GM18517 (cell line): ENCODE results near the gene ZFAND2A.
"Not testable (repeated sequence)": the region's sequence is repeated elsewhere in the genome, so short reads cannot be mapped to it uniquely, and the experiment has no call there.

ENCODE experiments used
- ATAC-seq: cut with Tn5 transposase; IDR thresholded peaks from one replicate; pipeline ENCODE4 v1.9.1; 2021; ENCODE audit warnings: mild to moderate bottlenecking, moderate library complexity; ENCODE audit not compliant: unreplicated experiment

Gene ZFAND2A

DNA sequence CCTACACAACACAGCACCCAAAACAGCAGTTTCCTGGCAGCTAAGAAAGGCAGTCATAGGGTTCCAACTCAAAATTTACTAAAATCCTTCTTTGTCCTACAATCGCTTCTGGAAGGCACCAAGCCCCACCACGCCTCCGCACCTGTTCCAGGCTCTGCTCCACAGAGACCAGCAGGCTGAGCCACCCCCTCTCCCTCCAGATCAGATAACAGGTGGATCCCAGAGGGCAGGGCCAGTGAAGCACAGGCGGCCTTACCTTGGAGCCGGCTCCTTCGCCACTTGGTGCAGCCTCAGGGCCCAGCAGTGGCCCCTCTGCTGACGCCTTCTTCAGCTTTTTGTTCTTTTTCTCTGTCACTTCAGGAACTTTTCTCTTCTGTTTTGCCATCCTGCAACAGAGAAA is 33.0 kb downstream of the ZFAND2A start:
- ATAC-seq, result no peak

DNA sequence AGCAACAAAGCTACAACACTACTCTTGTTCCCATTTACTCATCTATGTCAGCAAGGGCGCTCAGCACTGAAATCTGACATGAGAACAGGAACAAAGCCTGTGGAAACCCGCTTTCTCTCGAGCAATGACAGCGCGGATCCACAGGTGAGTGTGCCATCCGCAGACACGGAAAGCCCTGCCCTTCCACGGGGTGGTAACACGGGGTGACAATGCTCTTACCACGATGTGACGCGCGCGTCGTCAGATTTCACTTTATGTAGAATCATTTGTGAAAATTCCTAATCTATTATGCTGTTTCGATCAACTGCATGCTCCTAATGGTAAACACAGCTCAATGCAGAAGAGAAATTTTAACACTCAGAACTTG is 34.4 kb downstream of the ZFAND2A start:
- no peak for ATAC-seq

DNA sequence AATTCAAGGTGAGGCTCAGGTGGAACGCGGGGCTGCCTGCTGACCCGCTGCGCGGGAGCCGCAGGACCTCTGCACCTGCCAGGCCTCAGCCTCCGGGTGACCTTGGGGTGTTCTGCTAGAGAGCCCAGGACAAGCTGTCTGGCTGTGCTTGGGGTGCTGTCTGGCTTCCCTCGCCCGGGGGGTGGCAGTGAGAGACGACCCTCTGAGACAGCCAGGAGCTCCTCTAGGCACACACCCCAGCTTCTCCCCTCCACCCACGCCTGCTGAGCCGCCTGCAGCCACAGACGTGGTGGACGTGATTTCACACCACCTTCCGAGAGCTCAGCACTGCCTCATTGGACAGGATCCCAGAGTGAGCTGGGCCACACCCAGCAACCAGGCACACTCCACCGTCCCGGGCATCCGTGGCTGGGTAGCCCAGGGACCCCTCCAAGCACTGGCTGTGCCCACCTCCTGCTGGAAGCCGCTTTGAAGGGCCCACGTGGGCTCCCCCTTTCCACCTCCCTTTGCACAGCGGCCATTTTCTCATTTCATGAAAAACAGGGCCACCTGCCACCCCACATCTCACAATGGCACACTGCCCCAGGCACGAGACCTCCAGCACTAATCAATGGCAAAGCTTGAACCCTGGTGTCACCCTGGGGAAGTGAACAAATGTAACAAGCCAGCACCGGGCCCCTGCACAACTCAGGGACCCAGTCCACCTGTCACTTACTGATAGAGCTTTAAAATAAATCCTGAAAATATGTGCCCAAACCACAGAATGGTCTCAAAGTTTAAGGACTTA is 35.0 kb downstream of the ZFAND2A start:
- ATAC-seq, result no peak

DNA sequence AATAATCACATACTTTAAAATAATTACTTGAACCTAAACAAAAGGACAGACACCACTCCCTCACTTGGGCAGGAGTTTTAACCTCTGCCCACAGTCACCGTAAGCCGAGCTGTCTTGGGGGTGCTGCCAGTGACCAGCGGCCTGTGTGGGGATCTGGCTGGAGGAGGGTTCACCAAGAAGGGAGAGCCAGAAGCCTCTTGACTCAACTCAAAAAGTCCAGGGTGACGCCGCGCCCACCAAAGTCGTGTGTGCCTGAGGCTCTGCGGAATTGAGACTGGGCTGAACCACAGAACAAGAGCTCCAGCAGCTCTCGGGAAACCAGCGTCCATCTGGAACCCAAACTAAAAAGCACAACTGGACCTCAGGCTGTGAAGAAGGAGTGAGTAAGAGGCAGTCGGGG is 35.8 kb downstream of the ZFAND2A start:
- ATAC-seq, result no peak

DNA sequence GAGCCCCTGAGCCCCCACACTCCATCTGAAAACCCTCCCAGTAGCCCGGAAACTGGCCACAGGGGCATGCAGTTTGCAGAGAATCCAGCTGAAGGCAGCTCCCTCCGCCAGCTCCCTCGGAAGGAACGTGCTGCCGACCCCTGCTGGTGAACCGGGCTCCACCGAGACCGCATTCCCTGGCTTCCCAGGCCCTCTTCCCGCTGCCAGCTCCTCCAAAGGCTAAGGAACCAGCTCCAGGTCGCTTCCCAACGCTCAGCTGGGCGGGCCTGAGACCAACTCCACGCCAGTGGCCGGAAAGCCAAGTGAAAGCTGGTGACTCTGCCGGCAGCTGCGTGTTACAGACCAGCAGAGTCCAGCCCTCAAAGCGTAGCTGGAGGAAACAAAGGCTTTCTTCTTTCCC is 36.3 kb downstream of the ZFAND2A start:
- ATAC-seq, result no peak

DNA sequence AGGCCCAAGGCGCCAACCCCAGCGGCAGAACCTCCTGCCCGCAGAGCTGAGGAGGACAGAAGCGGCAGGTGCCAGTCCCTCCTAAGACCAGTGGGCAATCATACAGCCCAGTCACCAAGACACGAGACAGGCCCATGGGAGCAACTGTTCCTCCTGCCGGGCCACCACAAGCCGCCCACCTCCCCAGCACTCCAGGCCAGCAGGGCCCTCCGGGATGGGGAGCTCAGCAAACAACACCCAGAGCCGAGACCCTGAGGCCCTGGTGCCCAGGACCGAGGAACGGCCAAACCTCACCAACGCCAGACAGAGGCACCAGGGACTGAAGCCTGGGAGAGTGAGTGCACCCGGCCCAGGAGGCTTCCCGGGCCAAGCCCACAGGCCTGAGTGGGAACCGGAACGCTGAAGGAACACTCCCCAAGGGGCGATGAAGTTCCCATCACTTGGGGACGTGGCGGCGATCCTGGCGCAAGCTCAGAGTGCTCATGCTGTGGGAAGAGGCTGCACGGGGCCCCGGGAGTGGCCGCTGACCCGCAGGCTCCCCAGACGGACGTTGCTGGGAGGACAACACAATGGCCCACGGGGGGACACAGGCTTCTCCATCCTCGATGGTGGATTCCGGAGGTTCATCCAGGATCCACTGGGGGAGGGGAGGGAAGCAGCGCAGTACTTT is 37.0 kb downstream of the ZFAND2A start:
- no peak for ATAC-seq

DNA sequence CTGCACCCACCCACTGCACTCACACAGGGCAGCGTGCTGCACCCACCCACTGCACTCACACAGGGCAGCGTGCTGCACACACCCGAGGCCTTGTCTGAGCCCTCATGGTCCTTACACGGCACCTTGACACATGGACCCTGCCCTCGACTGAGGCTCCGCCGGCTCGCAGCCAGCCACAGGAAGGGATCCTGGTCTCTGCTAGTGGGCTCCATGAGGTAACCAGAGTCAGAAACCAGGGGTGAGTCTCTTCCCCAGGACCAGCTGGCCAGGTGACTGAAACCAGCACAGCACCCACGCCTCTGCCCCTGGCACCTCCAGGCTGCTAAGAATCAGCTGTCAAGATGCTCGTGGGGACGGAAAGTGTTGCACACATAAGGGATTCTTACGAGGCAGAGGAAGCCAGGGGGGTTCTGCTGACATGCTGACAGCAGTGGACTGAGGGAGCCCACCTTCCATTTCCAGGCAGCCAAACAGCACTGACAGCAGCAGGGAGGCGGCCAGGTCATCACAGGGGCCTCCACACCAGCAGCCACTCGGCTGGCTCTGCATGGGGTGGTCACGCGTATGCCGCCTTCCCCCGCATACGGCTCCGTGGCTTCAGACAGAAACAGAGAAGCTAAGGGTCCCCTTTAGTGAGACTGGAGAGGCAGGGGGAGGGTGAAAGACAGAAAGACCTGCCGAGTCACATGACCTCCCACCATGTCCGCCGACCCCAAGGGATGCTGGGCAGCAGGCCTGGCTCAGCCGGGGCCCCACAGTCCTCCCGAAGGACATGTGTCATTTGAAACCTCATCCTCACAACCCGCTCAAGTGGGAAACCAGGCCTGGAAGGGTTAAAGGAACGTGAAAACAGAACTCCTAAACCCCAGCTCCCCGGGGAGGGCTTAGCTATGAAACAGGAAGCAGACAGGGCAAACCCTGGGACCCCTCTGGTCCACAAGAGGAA is 37.8 kb downstream of the ZFAND2A start:
- no peak for ATAC-seq

DNA sequence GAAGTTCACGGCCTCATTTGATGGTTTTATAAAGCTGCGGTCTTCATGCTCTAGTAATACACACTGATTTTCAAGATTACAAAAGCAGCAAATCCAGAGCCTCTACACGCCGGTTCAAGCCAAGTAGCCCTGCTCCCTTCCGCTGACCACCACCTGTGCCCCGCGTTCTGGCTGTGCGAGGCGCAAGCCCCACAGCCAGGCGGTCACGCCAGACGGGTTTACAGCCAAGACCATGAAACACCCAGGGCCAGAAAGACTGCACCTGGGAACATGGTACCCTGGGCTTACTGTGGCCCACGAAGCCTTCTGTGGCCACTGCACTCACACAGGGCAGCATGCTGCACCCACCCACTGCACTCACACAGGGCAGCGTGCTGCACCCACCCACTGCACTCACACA is 38.5 kb downstream of the ZFAND2A start:
- no peak for ATAC-seq

DNA sequence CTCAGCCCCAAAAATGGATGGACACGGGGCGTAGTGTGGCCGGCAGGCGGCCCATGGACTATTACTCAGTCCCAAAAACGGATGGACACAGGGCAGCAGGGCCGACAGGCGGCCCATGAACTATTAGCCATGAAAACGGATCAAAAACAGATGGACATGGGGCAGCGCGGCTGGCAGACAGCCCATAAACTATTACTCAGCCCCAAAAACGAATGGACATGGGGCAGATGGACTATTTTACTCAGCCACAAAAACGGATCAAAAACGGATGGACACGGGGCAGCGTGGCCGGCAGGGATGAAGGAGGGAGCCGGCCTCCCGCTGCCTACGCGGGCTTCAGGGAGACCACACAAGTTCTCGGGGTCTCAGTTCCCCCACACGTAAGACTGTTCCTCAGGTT is 39.2 kb downstream of the ZFAND2A start:
- no peak for ATAC-seq

DNA sequence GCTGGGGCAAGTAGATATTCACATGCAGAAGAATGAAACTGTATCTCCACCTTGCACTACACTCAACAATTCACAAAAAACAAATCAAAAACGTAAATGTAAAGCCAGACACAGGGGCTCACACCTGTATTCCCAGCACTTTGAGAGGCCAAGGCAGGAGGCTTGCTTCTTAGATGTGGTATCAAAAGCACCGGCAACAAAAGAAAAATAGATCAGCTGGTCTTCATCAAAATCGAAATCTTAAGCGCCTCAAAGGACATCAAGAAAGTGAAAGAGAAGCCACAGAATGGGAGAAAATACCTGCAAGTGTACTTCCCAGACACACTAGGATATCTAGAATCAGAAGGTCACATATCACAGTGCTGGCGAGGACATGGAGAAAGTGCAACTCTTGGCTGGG is 40.8 kb downstream of the ZFAND2A start:
- ATAC-seq, result no peak

DNA sequence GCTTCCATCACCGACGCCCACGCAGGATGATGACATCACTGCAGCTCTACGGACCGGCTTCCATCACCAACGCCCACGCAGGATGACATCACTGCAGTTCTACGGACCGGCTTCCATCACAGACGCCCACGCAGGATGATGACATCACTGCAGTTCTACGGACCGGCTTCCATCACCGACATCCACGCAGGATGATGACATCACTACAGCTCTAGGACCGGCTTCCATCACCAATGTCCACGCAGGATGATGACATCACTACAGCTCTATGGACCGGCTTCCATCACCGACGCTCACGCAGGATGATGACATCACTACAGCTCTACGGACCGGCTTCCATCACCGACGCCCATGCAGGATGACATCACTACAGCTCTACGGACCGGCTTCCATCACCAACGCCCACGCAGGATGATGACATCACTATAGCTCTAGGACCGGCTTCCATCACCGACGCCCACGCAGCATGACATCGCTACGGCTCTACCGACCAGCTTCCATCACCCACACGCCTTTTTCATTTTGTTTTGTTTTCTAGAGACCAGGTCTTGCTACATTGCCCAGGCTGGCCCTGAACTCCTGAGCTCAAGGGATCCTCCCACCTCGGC is 42.6 kb downstream of the ZFAND2A start:
- ATAC-seq, result no peak

DNA sequence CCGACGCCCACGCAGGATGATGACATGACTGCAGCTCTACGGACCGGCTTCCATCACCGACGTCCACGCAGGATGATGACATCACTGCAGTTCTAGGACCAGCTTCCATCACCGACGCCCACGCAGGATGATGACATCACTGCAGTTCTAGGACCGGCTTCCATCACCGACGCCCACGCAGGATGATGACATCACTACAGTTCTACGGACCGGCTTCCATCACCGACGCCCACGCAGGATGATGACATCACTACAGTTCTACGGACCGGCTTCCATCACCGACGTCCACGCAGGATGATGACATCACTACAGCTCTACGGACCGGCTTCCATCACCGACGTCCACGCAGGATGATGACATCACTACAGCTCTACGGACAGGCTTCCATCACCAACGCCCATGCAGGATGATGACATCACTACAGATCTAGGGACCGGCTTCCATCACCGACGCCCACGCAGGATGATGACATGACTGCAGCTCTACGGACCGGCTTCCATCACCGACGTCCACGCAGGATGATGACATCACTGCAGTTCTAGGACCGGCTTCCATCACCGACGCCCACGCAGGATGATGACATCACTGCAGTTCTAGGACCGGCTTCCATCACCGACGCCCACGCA is 43.5 kb downstream of the ZFAND2A start:
- ATAC-seq, result not testable (repeated sequence)

DNA sequence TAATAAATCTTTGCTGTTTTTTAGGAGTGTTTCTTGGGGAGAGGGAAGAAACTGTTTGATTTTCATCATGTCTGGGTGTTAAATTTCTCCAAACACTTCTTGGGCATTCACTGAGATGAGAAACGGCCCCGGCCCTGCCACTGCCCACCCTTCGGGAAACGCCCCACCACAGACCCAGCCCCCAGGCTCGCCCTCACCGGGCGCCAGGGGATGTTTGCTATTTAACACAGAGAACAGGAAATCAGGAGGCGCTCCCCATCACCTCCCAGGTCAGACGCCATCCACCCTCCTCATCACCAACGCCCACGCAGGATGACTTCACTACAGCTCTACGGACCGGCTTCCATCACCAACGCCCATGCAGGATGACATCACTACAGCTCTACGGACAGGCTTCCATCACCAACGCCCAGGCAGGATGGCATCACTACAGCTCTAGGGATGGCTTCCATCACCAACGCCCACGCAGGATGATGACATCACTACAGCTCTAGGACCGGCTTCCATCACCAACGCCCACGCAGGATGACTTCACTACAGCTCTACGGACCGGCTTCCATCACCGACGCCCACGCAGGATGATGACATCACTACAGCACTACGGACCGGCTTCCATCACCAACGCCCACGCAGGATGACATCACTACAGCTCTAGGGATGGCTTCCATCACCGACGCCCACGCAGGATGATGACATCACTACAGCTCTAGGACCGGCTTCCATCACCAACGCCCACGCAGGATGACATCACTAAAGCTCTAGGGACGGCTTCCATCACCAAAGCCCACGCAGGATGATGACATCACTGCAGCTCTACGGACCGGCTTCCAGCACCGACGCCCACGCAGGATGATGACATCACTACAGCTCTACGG is 44.6 kb downstream of the ZFAND2A start:
- not testable (repeated sequence) for ATAC-seq

DNA sequence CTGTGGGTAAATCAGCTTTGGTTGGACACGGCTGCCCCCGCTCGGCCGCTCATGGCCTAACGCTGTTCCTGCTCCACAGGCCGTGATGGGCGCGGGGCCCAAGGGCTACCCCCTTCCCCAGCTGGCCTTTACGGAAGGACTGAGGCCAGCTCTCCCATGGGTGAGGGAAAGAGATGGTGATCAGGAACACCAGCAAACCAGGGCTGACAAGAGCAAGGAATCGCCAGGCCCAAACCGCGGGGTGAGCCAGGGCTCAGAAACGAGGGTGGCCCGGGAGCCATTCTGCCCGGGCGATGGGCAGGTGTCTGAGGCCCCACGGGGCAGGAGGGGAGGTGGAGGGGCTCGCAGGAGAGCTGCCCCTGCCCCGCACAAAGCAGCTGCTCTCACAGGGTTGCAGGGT is 45.5 kb downstream of the ZFAND2A start:
- no peak for ATAC-seq

DNA sequence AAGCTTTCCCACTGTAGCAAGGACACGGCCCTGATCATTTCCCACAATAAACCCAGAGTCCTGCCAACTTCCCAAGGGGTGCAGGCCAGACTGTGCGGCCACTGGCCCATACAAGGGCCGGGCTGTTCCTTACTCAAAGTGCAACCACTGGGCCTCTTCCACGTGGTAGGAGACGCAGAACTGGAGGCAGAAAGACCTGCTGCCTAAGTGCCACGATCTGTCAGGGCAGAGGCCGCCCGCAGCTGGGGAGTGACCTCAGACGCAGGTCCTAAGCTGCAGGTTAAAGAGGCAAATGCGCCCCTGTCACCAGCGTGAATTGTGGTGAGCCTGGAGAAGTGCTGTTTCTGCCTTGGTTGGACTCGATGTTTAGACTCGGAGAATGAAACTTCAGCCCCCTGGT is 45.9 kb downstream of the ZFAND2A start:
- no peak for ATAC-seq

DNA sequence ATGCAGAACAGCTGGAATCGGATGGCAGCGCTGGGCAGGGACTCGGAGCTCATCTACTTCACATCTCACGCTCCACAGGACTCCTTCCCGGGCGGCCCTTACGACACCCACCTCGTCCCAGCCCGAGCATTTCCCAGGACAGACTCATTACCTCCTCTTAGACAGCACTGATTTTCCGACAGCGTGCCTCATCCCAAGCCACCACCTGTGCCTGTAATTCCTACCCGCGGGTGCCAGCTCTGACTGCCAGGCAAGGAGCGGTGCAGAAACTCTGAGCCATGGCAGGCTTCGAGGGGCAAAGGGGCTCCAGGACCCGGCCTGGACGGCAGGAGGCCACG is 46.5 kb downstream of the ZFAND2A start:
- no peak for ATAC-seq

DNA sequence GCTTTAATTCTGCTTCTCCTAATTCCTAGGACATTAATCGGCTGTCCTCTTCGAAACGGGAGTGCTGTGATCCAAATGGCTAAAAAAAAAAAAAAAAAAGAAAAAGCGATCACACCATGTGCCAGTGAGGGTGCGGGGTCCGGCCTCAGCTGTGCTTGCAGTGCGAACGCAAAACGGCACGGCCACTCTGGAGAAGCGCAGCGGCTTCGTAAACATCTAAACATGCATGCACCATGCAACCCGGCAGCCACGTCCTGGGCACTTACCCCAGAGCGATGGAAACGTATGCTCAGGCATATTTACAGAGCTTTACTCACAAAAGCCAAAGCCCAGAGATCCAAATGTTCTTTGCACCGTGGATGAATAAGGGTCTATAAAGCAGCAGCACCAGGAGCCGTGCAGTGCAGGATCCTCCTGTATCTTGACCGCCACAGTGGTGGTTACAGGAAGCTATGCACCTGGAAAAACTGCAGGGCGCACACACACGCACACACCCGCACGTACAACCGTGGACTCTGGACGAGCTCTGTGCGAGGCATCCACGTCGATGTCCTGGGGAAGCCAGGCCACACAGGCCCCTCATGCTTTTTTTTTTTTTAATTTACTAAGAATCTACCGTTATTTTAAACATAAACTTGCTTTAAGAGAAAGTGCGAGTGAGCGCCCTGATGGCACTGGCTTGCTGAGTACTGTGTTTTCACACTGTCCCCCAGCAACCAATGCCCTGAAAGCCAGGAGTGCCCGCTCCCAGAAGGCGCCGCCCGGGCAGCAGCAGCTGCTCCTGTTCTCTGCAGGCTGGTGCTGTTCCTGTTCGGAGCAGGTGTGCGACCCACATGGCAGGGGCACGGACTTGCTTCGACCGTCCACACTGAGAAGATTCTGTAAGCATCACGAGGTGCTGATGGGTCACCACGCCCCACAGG is 47.1 kb downstream of the ZFAND2A start:
- ATAC-seq, result no peak

DNA sequence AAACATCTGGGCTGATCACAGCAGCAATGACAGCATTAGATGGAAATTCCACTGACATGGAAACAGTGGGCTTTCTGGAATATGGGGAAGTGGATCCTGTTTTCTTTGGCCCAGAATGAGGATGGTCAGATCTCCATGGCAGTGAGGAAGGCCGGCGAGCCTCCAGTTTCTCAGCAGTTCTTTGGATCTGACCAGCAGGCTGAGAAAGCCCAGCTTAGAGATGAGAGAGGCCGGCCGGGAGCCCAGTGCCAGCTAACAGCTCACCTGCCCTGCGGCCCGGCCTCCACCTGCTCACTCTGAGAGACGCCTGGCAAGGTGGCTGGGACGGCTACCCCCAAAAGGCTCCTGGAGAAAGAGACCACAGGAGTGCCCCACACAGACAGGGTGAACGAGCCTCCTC is 47.9 kb downstream of the ZFAND2A start:
- no peak for ATAC-seq

DNA sequence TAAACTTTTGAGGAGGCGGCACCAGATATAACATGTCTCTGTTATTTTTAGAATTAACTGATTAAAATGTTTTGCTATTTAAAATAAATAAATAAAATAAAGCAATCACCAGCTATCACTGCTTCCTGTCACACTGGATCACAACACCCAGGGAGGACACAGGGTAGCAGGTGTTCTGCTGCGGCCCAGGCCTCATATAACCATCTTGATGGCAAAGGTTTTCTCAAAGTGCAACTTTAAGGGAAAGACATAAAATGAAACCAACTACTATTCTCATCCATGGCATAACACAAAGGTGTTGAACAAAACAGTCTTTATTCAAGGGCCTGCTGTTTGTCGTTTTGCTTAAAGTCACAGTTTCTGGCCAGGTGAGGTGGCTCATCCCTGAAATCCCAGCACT is 48.8 kb downstream of the ZFAND2A start:
- ATAC-seq, result no peak
